MM.1S (cell line): Measurements from ENCODE around the gene ATP13A2.

Source experiments
- DNase-seq: peaks from one replicate; pipeline ENCODE4 v3.0.0-alpha.2; 2015
- H2AFZ ChIP-seq: fragments of 300-600 bp; sonication (generic); 2 replicates; pipeline ENCODE4 v1.6.0; 2016; ENCODE audit warnings: antibody characterized with exemption, low read length
- H3F3A ChIP-seq: fragments of 300-600 bp; sonication (generic); 2 replicates; pipeline ENCODE4 v1.6.1; 2016; ENCODE audit warnings: mild to moderate bottlenecking, antibody characterized with exemption, low read length, moderate library complexity, mixed read lengths; ENCODE audit not compliant: insufficient read depth
- H3K27ac ChIP-seq: fragments of 300-600 bp; sonication (generic); 2 replicates; pipeline ENCODE4 v1.5.1; 2016; ENCODE audit warnings: mild to moderate bottlenecking, low read length
- H3K27me3 ChIP-seq: fragments of 300-600 bp; sonication (generic); replicated peaks from 2 replicates; pipeline ENCODE4 v1.6.0; 2016; ENCODE audit warnings: low read length; ENCODE audit not compliant: insufficient read depth
- H3K36me3 ChIP-seq: fragments of 300-600 bp; sonication (generic); replicated peaks from 2 replicates; pipeline ENCODE4 v1.6.1; 2016; ENCODE audit warnings: mild to moderate bottlenecking, low read length, mixed read lengths; ENCODE audit not compliant: insufficient read depth
- H3K4me1 ChIP-seq: fragments of 300-600 bp; sonication (generic); 2 replicates; pipeline ENCODE4 v1.6.1; 2016; ENCODE audit warnings: low read length, mixed read lengths
- H3K4me2 ChIP-seq: fragments of 300-600 bp; sonication (generic); 2 replicates; pipeline ENCODE4 v1.6.0; 2016; ENCODE audit warnings: low read depth, low read length
- H3K4me3 ChIP-seq: fragments of 300-600 bp; sonication (generic); 2 replicates; pipeline ENCODE4 v1.5.1; 2016; ENCODE audit warnings: low read length, mixed read lengths
- H3K79me2 ChIP-seq: fragments of 300-600 bp; sonication (generic); 2 replicates; pipeline ENCODE4 v1.6.1; 2016; ENCODE audit warnings: mixed run types, low read length, mixed read lengths
- H3K9ac ChIP-seq: fragments of 300-600 bp; sonication (generic); 2 replicates; pipeline ENCODE4 v1.6.1; 2016; ENCODE audit warnings: low read length, mixed read lengths
- H3K9me2 ChIP-seq: fragments of 300-600 bp; sonication (generic); replicated peaks from 2 replicates; pipeline ENCODE4 v1.6.1; 2016; ENCODE audit warnings: mild to moderate bottlenecking, low read length, mixed read lengths; ENCODE audit not compliant: insufficient read depth
- H3K9me3 ChIP-seq: fragments of 300-600 bp; sonication (generic); replicated peaks from 2 replicates; pipeline ENCODE4 v1.6.1; 2016; ENCODE audit warnings: mild to moderate bottlenecking, low read length, mixed read lengths; ENCODE audit not compliant: insufficient read depth
- H4K20me1 ChIP-seq: fragments of 300-600 bp; sonication (generic); 2 replicates; pipeline ENCODE4 v1.6.1; 2016; ENCODE audit warnings: mild to moderate bottlenecking, low read length, moderate library complexity, mixed read lengths; ENCODE audit not compliant: insufficient read depth
- EZH2 ChIP-seq: fragments of 300-600 bp; sonication (generic); optimal IDR thresholded peaks from 2 replicates; pipeline ENCODE3; 2017; ENCODE audit warnings: low read depth, mild to moderate bottlenecking, antibody characterized with exemption, low read length, mixed read lengths
- EZH2phosphoT487 ChIP-seq: fragments of 300-600 bp; sonication (generic); IDR thresholded peaks from 2 replicates; pipeline ENCODE4 v1.6.1; 2018; ENCODE audit warnings: antibody characterized with exemption, low read length
- TF ChIP-seq, protein P1 (sequence below): fragments of 300-600 bp; sonication (generic); IDR thresholded peaks from 2 replicates; pipeline ENCODE4 v1.5.1; 2016; ENCODE audit warnings: antibody characterized with exemption, low read length, mixed read lengths

Gene ATP13A2

DNA sequence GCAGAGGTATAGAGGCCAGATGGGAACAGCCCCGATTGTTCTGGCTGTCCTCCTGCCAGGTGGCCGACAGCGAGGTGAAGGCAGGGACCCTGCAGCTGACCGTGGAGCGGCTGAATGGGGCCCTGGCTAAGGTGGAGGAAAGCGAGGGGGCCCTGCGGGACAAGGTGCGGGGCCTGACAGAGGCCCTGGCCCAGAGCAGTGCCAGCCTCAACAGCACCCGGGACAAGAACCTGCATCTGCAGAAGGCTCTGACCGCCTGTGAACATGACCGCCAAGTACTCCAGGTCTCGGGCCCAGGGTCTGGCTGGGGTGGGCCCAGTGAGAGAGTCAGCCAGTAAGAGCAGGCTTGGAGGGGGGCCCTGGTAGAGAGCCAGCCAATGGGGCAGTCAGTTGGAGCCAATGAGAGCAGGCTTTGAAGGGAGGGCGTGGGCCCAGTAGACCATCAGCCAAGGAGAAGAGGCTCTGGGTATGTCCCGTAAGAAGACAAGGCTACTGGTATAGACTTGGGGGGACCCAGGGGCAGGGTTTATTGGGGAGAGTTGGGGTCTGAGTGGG lies 42.6 kb downstream of the ATP13A2 start:
- H3K36me3 ChIP-seq: no peaks in the 10 kb centered on the region
- no peaks in the 10 kb centered on the region for H3K79me2 ChIP-seq
- H3K4me2 ChIP-seq: no peak overlapping the region
- no peaks in the 10 kb centered on the region for H3K4me1 ChIP-seq
- H3K9me3 ChIP-seq: no peaks in the 10 kb centered on the region
- H3K27ac ChIP-seq: no peak overlapping the region
- no peak overlapping the region for H3K9ac ChIP-seq
- H3K9me2 ChIP-seq: no peaks in the 10 kb centered on the region
- H3K4me3 ChIP-seq: no peak overlapping the region
- no peaks in the 10 kb centered on the region for H3F3A ChIP-seq
- no peak overlapping the region for H2AFZ ChIP-seq
- TF ChIP-seq, protein P1, sequence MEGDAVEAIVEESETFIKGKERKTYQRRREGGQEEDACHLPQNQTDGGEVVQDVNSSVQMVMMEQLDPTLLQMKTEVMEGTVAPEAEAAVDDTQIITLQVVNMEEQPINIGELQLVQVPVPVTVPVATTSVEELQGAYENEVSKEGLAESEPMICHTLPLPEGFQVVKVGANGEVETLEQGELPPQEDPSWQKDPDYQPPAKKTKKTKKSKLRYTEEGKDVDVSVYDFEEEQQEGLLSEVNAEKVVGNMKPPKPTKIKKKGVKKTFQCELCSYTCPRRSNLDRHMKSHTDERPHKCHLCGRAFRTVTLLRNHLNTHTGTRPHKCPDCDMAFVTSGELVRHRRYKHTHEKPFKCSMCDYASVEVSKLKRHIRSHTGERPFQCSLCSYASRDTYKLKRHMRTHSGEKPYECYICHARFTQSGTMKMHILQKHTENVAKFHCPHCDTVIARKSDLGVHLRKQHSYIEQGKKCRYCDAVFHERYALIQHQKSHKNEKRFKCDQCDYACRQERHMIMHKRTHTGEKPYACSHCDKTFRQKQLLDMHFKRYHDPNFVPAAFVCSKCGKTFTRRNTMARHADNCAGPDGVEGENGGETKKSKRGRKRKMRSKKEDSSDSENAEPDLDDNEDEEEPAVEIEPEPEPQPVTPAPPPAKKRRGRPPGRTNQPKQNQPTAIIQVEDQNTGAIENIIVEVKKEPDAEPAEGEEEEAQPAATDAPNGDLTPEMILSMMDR: no peak
- TF ChIP-seq EZH2 (no peak), EZH2phosphoT487 (no peak)
- no peaks in the 10 kb centered on the region for H3K27me3 ChIP-seq
- DNase-seq: no peak
- no peaks in the 10 kb centered on the region for H4K20me1 ChIP-seq

DNA sequence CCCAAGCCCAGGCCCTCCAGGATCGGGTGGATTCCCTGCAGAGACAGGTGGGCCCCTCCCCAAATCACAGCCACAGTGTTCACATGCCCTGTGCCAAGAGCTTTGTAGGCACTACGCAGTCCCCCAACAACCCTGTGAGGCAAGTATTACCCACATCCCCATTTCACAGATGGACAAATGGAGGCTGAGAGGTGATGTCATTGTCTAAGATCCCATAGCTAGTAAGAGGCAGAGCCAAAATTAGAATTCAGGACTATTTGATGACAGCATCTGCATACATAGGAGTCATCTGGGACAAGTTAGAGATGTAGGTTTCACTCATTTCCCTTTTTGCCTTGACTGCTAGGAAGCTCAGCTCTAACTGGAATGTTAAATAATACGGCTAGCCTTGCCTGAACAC lies 43.4 kb downstream of the ATP13A2 start:
- TF ChIP-seq, protein P1: no peak
- TF ChIP-seq EZH2phosphoT487 (no peak), EZH2 (no peak)
- DNase-seq: no peak
- Histone ChIP-seq H3K4me3 (no peak overlapping the region), H3K36me3 (no peaks in the 10 kb centered on the region), H3F3A (no peaks in the 10 kb centered on the region), H2AFZ (no peak overlapping the region), H4K20me1 (no peaks in the 10 kb centered on the region), H3K9me2 (no peaks in the 10 kb centered on the region), H3K27me3 (no peaks in the 10 kb centered on the region), H3K9ac (no peak overlapping the region), H3K4me2 (no peak overlapping the region), H3K4me1 (no peaks in the 10 kb centered on the region), H3K9me3 (no peaks in the 10 kb centered on the region), H3K79me2 (no peaks in the 10 kb centered on the region), H3K27ac (no peak overlapping the region)

DNA sequence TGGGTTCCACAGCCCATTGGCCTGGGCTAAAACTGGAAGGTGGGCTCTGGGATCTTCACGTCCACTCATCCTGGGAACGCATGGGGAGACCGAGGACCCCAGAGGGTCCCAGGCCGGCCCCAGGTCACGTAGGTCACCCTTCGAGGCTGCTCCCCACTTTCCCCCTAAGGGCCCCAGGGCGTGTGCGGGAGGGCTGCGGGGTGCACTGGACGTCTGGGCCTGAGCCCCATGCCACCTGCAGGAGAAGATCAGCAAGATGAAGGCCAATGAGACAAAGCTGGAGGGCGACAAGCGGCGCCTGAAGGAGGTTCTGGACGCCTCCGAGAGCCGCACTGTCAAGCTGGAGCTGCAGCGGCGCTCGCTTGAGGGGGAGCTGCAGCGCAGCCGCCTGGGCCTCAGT lies 43.8 kb downstream of the ATP13A2 start:
- Histone ChIP-seq H3K4me3 (no peak overlapping the region), H3K79me2 (no peaks in the 10 kb centered on the region), H3K4me2 (no peak overlapping the region), H3K9ac (no peak overlapping the region), H4K20me1 (no peaks in the 10 kb centered on the region), H3F3A (no peaks in the 10 kb centered on the region), H3K4me1 (no peaks in the 10 kb centered on the region), H3K9me2 (no peaks in the 10 kb centered on the region), H3K27me3 (no peaks in the 10 kb centered on the region), H3K9me3 (no peaks in the 10 kb centered on the region), H3K36me3 (no peaks in the 10 kb centered on the region), H3K27ac (no peak overlapping the region), H2AFZ (no peak overlapping the region)
- no peak for DNase-seq
- no peak for TF ChIP-seq EZH2phosphoT487
- TF ChIP-seq, protein P1: no peak
- no peak for TF ChIP-seq EZH2
